ENCODE results near the gene C13orf46.
"Not testable (repeated sequence)": the region's sequence is repeated elsewhere in the genome, so short reads cannot be mapped to it uniquely, and the experiment has no call there.

C13orf46 gene

GRCh38 chr13:113923376-113924063 lies 50.4 kb downstream of the C13orf46 start:
- DNase-seq (ENCODE audit: low read depth), result no peak

GRCh38 chr13:113922412-113923118 lies 51.3 kb downstream of the C13orf46 start:
- DNase-seq (ENCODE audit: low read depth), result no peak

GRCh38 chr13:113921763-113922162 lies 52.1 kb downstream of the C13orf46 start:
- no peak for DNase-seq (ENCODE audit: low read depth)

- no peak for DNase-seq (ENCODE audit: low read depth)
Measured at GRCh38 chr13:113920606-113921286, 53.1 kb downstream of the C13orf46 start.

GRCh38 chr13:113919761-113920559 lies 53.9 kb downstream of the C13orf46 start:
- no peak for DNase-seq (ENCODE audit: low read depth)

- DNase-seq (ENCODE audit: low read depth), result no peak
Measured at GRCh38 chr13:113918981-113919701, 54.7 kb downstream of the C13orf46 start.

GRCh38 chr13:113918580-113918979 lies 55.3 kb downstream of the C13orf46 start:
- DNase-seq (ENCODE audit: low read depth), result no peak

- no peak for DNase-seq (ENCODE audit: low read depth)
Measured at GRCh38 chr13:113917594-113918371, 56.1 kb downstream of the C13orf46 start.

GRCh38 chr13:113917096-113917495 lies 56.8 kb downstream of the C13orf46 start:
- no peak for DNase-seq (ENCODE audit: low read depth)

- DNase-seq (ENCODE audit: low read depth), result no peak
Measured at GRCh38 chr13:113916330-113916815, 57.5 kb downstream of the C13orf46 start.

GRCh38 chr13:113915786-113916329 lies 58.0 kb downstream of the C13orf46 start:
- no peak for DNase-seq (ENCODE audit: low read depth)

GRCh38 chr13:113915012-113915763 lies 58.7 kb downstream of the C13orf46 start:
- no peak for DNase-seq (ENCODE audit: low read depth)

GRCh38 chr13:113914333-113915011 lies 59.4 kb downstream of the C13orf46 start:
- DNase-seq (ENCODE audit: low read depth), result no peak

- DNase-seq (ENCODE audit: low read depth), result not testable (repeated sequence)
Measured at GRCh38 chr13:113913838-113914237, 60.0 kb downstream of the C13orf46 start.

GRCh38 chr13:113913408-113913807 lies 60.5 kb downstream of the C13orf46 start:
- not testable (repeated sequence) for DNase-seq (ENCODE audit: low read depth)

GRCh38 chr13:113912596-113912995 lies 61.3 kb downstream of the C13orf46 start:
- no peak for DNase-seq (ENCODE audit: low read depth)

- DNase-seq (ENCODE audit: low read depth), result no peak
Measured at GRCh38 chr13:113907635-113908617, 66.0 kb downstream of the C13orf46 start.

GRCh38 chr13:113906571-113906970 lies 67.3 kb downstream of the C13orf46 start:
- no peak for DNase-seq (ENCODE audit: low read depth)

Measured in stimulated activated CD8-positive, alpha-beta memory T cell treated with anti-CD3 and anti-CD28 coated beads, Interleukin-7, amount 100 ng/mL, for 24 hours (primary cell).